DND-41 (cell line): ENCODE data around the gene MTF2.

ENCODE experiments used
- ATAC-seq: fragments of 200-7000 bp; cut with Tn5 transposase; 3 replicates; pipeline ENCODE4 v1.9.1; 2021; ENCODE audit warnings: low read depth; ENCODE audit not compliant: insufficient read depth
- DNase-seq: peaks from one replicate; pipeline ENCODE4 v3.0.0-alpha.2; 2020
- H2AFZ ChIP-seq: 2 replicates; pipeline ENCODE4 v1.6.0; 2012; ENCODE audit warnings: low read depth, low read length
- H3K27ac ChIP-seq: 2 replicates; pipeline ENCODE4 v1.5.1; 2012; ENCODE audit warnings: low read length, inconsistent platforms
- H3K27me3 ChIP-seq: fragments of 200-600 bp; sonication (generic); 2 replicates; pipeline ENCODE4 v1.6.0; 2012; ENCODE audit warnings: low read length, mild to moderate bottlenecking, inconsistent platforms; ENCODE audit not compliant: insufficient read depth, poor library complexity
- H3K36me3 ChIP-seq: 2 replicates; pipeline ENCODE4 v1.5.1; 2012; ENCODE audit warnings: low read length, inconsistent platforms; ENCODE audit not compliant: insufficient read depth
- H3K4me1 ChIP-seq: 2 replicates; pipeline ENCODE4 v1.5.1; 2012; ENCODE audit warnings: mild to moderate bottlenecking, low read length; ENCODE audit not compliant: insufficient read depth
- H3K4me2 ChIP-seq: 2 replicates; pipeline ENCODE4 v1.6.0; 2012; ENCODE audit warnings: mild to moderate bottlenecking, moderate library complexity, low read length, inconsistent platforms; ENCODE audit not compliant: insufficient read depth
- H3K4me3 ChIP-seq, 2 experiments: fragments of 200-600 bp in 1 of 2; shearing (Covaris generic) in 1 of 2; 2 replicates each; pipeline ENCODE4 v1.5.1; 2012 to 2016; ENCODE audit warnings: inconsistent platforms in 2 of 2, low read length in 2 of 2, mild to moderate bottlenecking in 2 of 2, low read depth in 1 of 2, moderate library complexity in 1 of 2
- H3K79me2 ChIP-seq: 2 replicates; pipeline ENCODE4 v1.6.0; 2012; ENCODE audit warnings: low read length, inconsistent platforms; ENCODE audit not compliant: insufficient read depth
- H3K9ac ChIP-seq: 2 replicates; pipeline ENCODE4 v1.6.0; 2012; ENCODE audit warnings: low read depth, mild to moderate bottlenecking, inconsistent platforms, low read length, moderate library complexity
- H3K9me3 ChIP-seq: 2 replicates; pipeline ENCODE4 v1.5.1; 2012; ENCODE audit warnings: low read length, moderate library complexity, mild to moderate bottlenecking, inconsistent platforms; ENCODE audit not compliant: insufficient read depth, severe bottlenecking
- H4K20me1 ChIP-seq: 2 replicates; pipeline ENCODE4 v1.6.0; 2012; ENCODE audit warnings: low read length; ENCODE audit not compliant: insufficient read depth
- EZH2 ChIP-seq: IDR thresholded peaks from 3 replicates; pipeline ENCODE4 v1.6.1; 2012; ENCODE audit warnings: borderline replicate concordance, low read depth, mild to moderate bottlenecking, moderate library complexity, low read length, inconsistent platforms; ENCODE audit not compliant: severe bottlenecking
- TF ChIP-seq, protein P1 (sequence below): IDR thresholded peaks from 2 replicates; pipeline ENCODE4 v1.5.1; 2012; ENCODE audit warnings: borderline replicate concordance, low read length, moderate library complexity, mild to moderate bottlenecking; ENCODE audit not compliant: poor library complexity, severe bottlenecking; ENCODE audit errors: extremely low read depth

The MTF2 gene

DNA sequence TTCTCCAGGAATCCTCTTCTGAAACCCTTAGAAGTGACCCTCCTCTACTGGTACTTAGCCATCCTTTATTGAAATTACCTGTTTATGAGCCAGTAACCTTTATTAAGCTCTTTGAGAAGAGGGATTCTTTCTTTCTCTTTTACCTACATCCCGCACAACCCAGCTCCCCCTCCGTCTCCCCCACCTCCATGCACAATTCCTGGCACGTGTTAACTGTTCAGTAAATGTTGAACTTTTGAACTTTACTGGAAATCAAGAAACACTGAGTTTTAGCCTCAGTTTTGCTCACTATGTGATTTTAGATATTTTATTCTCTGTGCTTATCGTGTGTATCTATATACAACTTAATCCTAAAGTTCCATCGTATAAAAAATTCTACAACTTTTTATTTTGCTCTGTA is 99.3 kb downstream of the MTF2 start:
- Histone ChIP-seq H3K4me2 (peak overlapping the region; percentile 87), H2AFZ (no peak overlapping the region), H3K27me3 (no peaks in the 10 kb centered on the region), H3K4me3 (peak overlapping the region; percentile 45 to 82), H3K79me2 (peaks cover 97% of the 10 kb centered on the region), H3K27ac (peak overlapping the region; percentile 91), H3K4me1 (peaks cover 68% of the 10 kb centered on the region), H4K20me1 (peaks cover 28% of the 10 kb centered on the region), H3K9me3 (no peaks in the 10 kb centered on the region), H3K9ac (peak overlapping the region; percentile 96), H3K36me3 (peaks cover 34% of the 10 kb centered on the region)
- DNase-seq (peak; percentile 36), ATAC-seq (no peak)
- no peak for TF ChIP-seq EZH2
- TF ChIP-seq, protein P1, sequence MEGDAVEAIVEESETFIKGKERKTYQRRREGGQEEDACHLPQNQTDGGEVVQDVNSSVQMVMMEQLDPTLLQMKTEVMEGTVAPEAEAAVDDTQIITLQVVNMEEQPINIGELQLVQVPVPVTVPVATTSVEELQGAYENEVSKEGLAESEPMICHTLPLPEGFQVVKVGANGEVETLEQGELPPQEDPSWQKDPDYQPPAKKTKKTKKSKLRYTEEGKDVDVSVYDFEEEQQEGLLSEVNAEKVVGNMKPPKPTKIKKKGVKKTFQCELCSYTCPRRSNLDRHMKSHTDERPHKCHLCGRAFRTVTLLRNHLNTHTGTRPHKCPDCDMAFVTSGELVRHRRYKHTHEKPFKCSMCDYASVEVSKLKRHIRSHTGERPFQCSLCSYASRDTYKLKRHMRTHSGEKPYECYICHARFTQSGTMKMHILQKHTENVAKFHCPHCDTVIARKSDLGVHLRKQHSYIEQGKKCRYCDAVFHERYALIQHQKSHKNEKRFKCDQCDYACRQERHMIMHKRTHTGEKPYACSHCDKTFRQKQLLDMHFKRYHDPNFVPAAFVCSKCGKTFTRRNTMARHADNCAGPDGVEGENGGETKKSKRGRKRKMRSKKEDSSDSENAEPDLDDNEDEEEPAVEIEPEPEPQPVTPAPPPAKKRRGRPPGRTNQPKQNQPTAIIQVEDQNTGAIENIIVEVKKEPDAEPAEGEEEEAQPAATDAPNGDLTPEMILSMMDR = no peak

DNA sequence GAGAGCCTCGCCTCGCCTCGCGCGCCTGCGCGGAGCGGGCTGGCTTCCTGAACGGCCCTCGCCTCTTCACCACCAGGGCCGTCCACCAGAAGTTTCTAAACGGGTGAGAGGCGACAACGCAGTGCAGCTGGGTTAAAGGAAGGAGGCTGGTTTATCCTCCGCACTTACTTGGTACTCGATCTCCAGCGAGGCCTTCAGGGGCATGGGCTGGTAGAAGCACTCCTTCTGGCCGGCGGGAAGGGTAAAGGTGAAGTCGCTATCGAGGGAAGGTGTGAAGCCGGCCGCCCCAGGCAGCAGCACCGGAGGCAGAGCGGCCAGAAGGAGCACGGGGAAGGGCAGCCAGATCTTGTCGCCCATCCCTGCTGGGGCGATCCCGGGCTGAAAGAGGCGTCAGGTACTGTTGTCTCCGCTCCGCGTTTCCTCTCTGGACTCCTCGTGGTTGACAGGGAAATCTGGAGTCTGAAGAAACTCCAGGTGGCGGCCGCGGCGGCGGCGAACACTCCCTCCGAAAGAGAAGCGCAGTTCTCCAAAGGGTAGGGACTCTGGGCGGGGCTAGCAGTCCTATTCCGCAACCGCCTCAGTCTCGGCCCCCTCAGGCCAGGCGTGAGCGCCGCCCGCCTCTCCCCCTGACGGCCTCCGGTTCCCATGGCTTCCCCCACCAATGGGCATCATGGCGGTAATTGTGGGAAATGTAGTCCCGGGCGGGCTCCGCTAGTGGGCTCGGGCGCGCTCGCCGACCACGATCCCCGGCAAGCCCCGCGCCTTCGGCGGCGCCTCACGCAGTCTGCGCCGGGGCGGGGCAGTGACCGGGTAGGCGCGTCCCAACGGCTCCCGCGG is 101.0 kb downstream of the MTF2 start, which contains the start of gene TMED5:
Gene TMED5 (minus strand): TSS at position 528 of the 837 bp plus-strand sequence. CDS start 171 bp downstream, at position 357.
- Histone ChIP-seq H3K27me3 (no peaks in the 10 kb centered on the region), H3K27ac (peak within 1 kb of the TSS; percentile 98), H3K4me1 (peaks cover 64% of the 10 kb centered on the region), H3K4me3 (peak within 1 kb of the TSS; percentile 45 to 82), H3K4me2 (peak within 1 kb of the TSS; percentile 87), H3K9ac (peak within 1 kb of the TSS; percentile 96), H3K79me2 (peaks cover 92% of the 10 kb centered on the region), H2AFZ (peak within 1 kb of the TSS; percentile 81), H4K20me1 (peaks cover 26% of the 10 kb centered on the region), H3K9me3 (no peaks in the 10 kb centered on the region), H3K36me3 (peaks cover 29% of the 10 kb centered on the region)
- ATAC-seq = peak; percentile 85
- no peak for TF ChIP-seq EZH2
- TF ChIP-seq, protein P1 = peak; percentile 13
- DNase-seq = peak; percentile 98

DNA sequence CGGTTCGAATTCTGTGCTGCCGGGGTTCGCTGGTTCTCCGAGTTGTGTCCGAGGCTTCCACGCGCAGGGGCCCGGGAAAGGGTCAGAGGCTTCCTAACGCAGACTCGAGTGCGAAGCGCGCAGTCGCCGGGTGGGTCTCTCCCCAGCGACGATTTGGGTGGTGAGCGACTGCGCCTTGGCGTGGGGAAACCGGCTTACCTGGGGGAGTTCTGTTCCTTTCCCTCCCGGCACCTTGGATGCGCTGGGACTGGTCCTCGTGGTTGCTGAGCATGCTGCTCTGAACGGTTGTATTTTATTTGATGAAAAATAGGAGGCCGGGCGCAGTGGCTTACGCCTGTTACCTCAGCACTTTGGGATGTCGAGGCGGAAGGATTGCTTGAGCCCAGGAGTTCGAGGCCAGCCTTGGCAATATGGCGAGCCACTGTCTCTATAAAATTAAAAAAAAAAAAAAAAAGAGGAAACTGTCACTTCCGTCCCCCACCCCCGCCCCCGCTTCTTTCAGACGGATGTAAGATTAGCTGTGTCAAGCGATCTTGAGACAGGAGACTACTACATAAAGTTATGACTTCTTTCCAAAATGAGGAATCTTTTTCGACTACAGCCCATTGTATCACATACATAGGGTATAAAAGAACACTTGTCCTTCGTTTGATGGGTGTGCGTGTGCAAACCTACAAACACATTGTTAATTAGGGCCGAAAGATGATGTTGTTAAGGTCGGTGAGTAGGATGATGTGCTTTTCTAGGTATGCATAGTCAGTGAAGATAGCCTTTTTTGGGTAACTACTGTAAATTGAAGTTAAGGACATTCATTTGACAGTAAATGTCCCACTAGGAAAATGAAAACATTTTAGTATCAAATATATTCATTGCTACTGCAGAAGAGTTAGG is 101.9 kb downstream of the MTF2 start, which contains the start of gene CCDC18:
Gene CCDC18 (plus strand): TSS at position 2 of the 891 bp plus-strand sequence. CDS start 2,638 bp downstream, outside the sequence.
- H3K27ac ChIP-seq = peak within 1 kb of the TSS; percentile 98
- TF ChIP-seq, protein P1 = no peak
- TF ChIP-seq EZH2 = no peak
- peak within 1 kb of the TSS; percentile 81 for H2AFZ ChIP-seq
- no peaks in the 10 kb centered on the region for H3K9me3 ChIP-seq
- H4K20me1 ChIP-seq = peaks cover 24% of the 10 kb centered on the region
- H3K4me2 ChIP-seq = peak within 1 kb of the TSS; percentile 87
- H3K79me2 ChIP-seq = peaks cover 90% of the 10 kb centered on the region
- peak within 1 kb of the TSS; percentile 45 to 82 for H3K4me3 ChIP-seq
- H3K27me3 ChIP-seq = no peaks in the 10 kb centered on the region
- peaks cover 62% of the 10 kb centered on the region for H3K4me1 ChIP-seq
- H3K36me3 ChIP-seq = peaks cover 27% of the 10 kb centered on the region
- peak within 1 kb of the TSS; percentile 96 for H3K9ac ChIP-seq
- DNase-seq = peak; percentile 74
- ATAC-seq = peak; percentile 18
